Progenitor cell of endocrine pancreas (in vitro differentiated cells): Measurements from ENCODE around the gene MYOM3. TPM values are rescaled to one million over a fixed set of nuclear protein-coding genes. Genes with fewer than 3 reads are reported as not detected.

Source experiments
- DNase-seq: peaks from one replicate; pipeline ENCODE4 v3.0.0; 2021; ENCODE audit warnings: low spot score; ENCODE audit not compliant: unreplicated experiment
- H3K27ac Mint-ChIP-seq: 2 replicates; pipeline ENCODE4 v1.8.0; 2021; ENCODE audit warnings: mild to moderate bottlenecking, moderate library complexity, mixed read lengths
- H3K27me3 Mint-ChIP-seq: 2 replicates; pipeline ENCODE4 v1.8.0; 2021; ENCODE audit warnings: mixed read lengths
- H3K36me3 Mint-ChIP-seq: 2 replicates; pipeline ENCODE4 v1.8.0; 2022; ENCODE audit warnings: mixed read lengths; ENCODE audit not compliant: insufficient read depth
- H3K4me1 Mint-ChIP-seq: 2 replicates; pipeline ENCODE4 v1.8.0; 2021; ENCODE audit warnings: low read depth, mixed read lengths
- H3K4me3 Mint-ChIP-seq: 2 replicates; pipeline ENCODE4 v1.8.0; 2021; ENCODE audit warnings: low read depth, mild to moderate bottlenecking, moderate library complexity, mixed read lengths
- H3K9me3 Mint-ChIP-seq: 2 replicates; pipeline ENCODE4 v1.8.0; 2021; ENCODE audit warnings: low read depth, mixed read lengths
- total RNA-seq: library from RNA; stranded (reverse); gene quantifications from 2 replicates; pipeline ENCODE4 v1.2.1, GENCODE V29; 2021
- TF ChIP-seq, protein P1 (sequence below): fragments of 200-600 bp; sonication (generic); IDR thresholded peaks from one replicate; pipeline ENCODE4 v1.5.0; 2021; ENCODE audit warnings: antibody characterized with exemption, mild to moderate bottlenecking; ENCODE audit not compliant: unreplicated experiment

The MYOM3 gene
- total RNA-seq, 1 donor from 2014 or later: 0.84 TPM

GRCh38 chr1:24123611-24124010 is 11.7 kb upstream of the MYOM3 start:
- H3K27me3 Mint-ChIP-seq: no peaks in the 10 kb centered on the region
- no peak overlapping the region for H3K27ac Mint-ChIP-seq
- H3K9me3 Mint-ChIP-seq: no peaks in the 10 kb centered on the region
- H3K4me1 Mint-ChIP-seq: peaks cover 17% of the 10 kb centered on the region
- no peaks in the 10 kb centered on the region for H3K36me3 Mint-ChIP-seq
- no peak for DNase-seq
- TF ChIP-seq, protein P1, sequence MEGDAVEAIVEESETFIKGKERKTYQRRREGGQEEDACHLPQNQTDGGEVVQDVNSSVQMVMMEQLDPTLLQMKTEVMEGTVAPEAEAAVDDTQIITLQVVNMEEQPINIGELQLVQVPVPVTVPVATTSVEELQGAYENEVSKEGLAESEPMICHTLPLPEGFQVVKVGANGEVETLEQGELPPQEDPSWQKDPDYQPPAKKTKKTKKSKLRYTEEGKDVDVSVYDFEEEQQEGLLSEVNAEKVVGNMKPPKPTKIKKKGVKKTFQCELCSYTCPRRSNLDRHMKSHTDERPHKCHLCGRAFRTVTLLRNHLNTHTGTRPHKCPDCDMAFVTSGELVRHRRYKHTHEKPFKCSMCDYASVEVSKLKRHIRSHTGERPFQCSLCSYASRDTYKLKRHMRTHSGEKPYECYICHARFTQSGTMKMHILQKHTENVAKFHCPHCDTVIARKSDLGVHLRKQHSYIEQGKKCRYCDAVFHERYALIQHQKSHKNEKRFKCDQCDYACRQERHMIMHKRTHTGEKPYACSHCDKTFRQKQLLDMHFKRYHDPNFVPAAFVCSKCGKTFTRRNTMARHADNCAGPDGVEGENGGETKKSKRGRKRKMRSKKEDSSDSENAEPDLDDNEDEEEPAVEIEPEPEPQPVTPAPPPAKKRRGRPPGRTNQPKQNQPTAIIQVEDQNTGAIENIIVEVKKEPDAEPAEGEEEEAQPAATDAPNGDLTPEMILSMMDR: no peak
- no peak overlapping the region for H3K4me3 Mint-ChIP-seq

DNA sequence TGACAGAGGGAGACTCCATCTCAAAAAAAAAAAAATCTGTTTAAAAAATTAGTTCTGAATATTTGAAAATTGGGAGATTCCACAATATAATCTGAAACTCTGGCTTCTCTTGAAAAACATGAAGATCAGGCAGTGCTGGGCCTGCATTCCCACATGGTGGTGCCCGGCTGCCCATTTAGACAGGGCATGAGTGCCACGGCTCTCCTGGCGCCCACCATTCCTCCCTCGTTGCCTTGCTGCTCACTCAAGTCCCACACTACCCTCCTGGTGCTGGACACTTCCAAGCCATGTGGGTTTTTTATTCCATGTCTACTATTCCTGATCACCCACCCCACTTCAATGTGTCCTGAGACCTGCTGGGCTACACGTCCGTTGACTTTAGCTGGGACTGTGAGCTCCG is 10.8 kb upstream of the MYOM3 start:
- no peaks in the 10 kb centered on the region for H3K36me3 Mint-ChIP-seq
- H3K27ac Mint-ChIP-seq: no peak overlapping the region
- no peaks in the 10 kb centered on the region for H3K9me3 Mint-ChIP-seq
- no peak for DNase-seq
- H3K27me3 Mint-ChIP-seq: no peaks in the 10 kb centered on the region
- no peak overlapping the region for H3K4me3 Mint-ChIP-seq
- TF ChIP-seq, protein P1: no peak
- H3K4me1 Mint-ChIP-seq: peaks cover 19% of the 10 kb centered on the region

- H3K4me1 Mint-ChIP-seq: peaks cover 21% of the 10 kb centered on the region
- H3K27ac Mint-ChIP-seq: no peak overlapping the region
- H3K9me3 Mint-ChIP-seq: no peaks in the 10 kb centered on the region
- TF ChIP-seq, protein P1: no peak
- no peak for DNase-seq
- no peaks in the 10 kb centered on the region for H3K27me3 Mint-ChIP-seq
- H3K4me3 Mint-ChIP-seq: no peak overlapping the region
- no peaks in the 10 kb centered on the region for H3K36me3 Mint-ChIP-seq
These were observed 9.5 kb upstream of the MYOM3 start for GRCh38 chr1:24121406-24121805.

- Mint-ChIP-seq H3K27me3 (no peaks in the 10 kb centered on the region), H3K9me3 (no peaks in the 10 kb centered on the region), H3K4me1 (peaks cover 26% of the 10 kb centered on the region), H3K36me3 (no peaks in the 10 kb centered on the region), H3K4me3 (no peak overlapping the region), H3K27ac (no peak overlapping the region)
- TF ChIP-seq, protein P1: no peak
- DNase-seq: no peak
These were observed 9.0 kb upstream of the MYOM3 start for GRCh38 chr1:24120965-24121364.

DNA sequence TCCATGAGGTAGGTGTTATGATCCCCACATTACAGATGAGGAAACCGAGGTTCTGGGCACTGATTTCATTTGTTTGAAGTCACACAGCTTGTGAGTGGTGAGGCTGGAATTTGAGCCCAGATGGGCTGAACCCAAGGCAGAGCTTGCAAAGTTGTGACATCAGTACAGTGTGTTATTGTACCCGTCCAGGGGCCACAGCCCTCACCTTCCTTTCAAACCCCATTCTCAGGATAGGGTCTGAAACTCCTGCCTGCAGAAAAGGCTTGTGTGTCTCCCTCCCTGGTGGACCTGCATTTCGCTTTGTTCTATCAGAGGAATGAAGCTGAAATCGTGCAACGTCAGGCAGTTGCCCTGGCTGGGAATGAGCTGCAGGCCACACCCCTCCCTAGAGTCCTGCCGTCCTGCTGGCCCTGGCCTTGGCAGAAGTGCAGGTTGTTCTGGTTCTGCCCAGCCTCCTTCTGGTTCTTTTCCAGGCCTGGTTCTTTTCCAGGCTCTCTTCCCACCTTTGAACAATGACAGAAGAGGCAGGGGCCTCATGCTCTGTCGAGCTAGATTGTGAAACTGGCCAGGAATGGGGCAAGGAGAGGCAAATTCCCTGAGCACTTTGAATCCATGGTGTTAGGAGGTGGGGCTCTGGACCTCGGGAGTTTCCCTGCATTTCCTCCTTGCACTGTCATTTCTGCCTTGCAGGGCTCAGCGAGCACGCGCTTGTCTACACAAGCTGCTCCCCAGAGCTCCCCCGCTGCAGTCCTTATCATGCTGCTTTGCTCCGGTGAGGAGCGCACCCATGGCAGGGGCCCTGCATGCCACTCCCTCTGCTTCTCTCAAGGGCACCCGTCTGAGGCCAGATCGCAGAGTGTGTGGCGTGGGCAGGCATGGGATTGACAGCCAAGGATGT is 8.2 kb upstream of the MYOM3 start:
- Mint-ChIP-seq H3K9me3 (no peaks in the 10 kb centered on the region), H3K4me1 (peaks cover 26% of the 10 kb centered on the region), H3K27ac (peak overlapping the region; percentile 86), H3K27me3 (no peaks in the 10 kb centered on the region), H3K4me3 (no peak overlapping the region), H3K36me3 (no peaks in the 10 kb centered on the region)
- DNase-seq: no peak
- TF ChIP-seq, protein P1: no peak
